ENCODE results near the gene CEP44.
"Not testable (repeated sequence)": the region's sequence is repeated elsewhere in the genome, so short reads cannot be mapped to it uniquely, and the experiment has no call there.

Gene CEP44

GRCh38 chr4:174278467-174278866, 5.2 kb upstream of the CEP44 start:
- in situ Hi-C loops (cut with MboI; ENCODE audit: low sequenced_read_pairs), result no loop called here

GRCh38 chr4:174279433-174280155, 4.1 kb upstream of the CEP44 start:
- in situ Hi-C loops (cut with MboI; ENCODE audit: low sequenced_read_pairs), result no loop called here

GRCh38 chr4:174281182-174281737, 2.5 kb upstream of the CEP44 start:
- in situ Hi-C loops (cut with MboI; ENCODE audit: low sequenced_read_pairs), result no loop called here

GRCh38 chr4:174281901-174282300, 1.8 kb upstream of the CEP44 start:
- in situ Hi-C loops (cut with MboI; ENCODE audit: low sequenced_read_pairs), result no loop called here

GRCh38 chr4:174282836-174283506, 740 bp upstream of the CEP44 start:
- in situ Hi-C loops (cut with MboI; ENCODE audit: low sequenced_read_pairs), result no loop called here

- in situ Hi-C loops (cut with MboI; ENCODE audit: low sequenced_read_pairs), result no loop called here
Observed at GRCh38 chr4:174284487-174284886, 776 bp downstream of the CEP44 start.

- in situ Hi-C loops (cut with MboI; ENCODE audit: low sequenced_read_pairs), result no loop called here
Observed at GRCh38 chr4:174286870-174287269, 3.2 kb downstream of the CEP44 start.

GRCh38 chr4:174292473-174292872, 8.8 kb downstream of the CEP44 start:
- in situ Hi-C loops (cut with MboI; ENCODE audit: low sequenced_read_pairs), result no loop called here

GRCh38 chr4:174294641-174295040, 10.9 kb downstream of the CEP44 start:
- in situ Hi-C loops (cut with MboI; ENCODE audit: low sequenced_read_pairs), result not testable (repeated sequence)

GRCh38 chr4:174295142-174295541, 11.4 kb downstream of the CEP44 start:
- in situ Hi-C loops (cut with MboI; ENCODE audit: low sequenced_read_pairs), result not testable (repeated sequence)

GRCh38 chr4:174303687-174304086, 20.0 kb downstream of the CEP44 start:
- in situ Hi-C loops (cut with MboI; ENCODE audit: low sequenced_read_pairs), result no loop called here

- in situ Hi-C loops (cut with MboI; ENCODE audit: low sequenced_read_pairs), result no loop called here
Observed at GRCh38 chr4:174304664-174305063, 21.0 kb downstream of the CEP44 start.

- in situ Hi-C loops (cut with MboI; ENCODE audit: low sequenced_read_pairs), result no loop called here
Observed at GRCh38 chr4:174305961-174306360, 22.2 kb downstream of the CEP44 start.

GRCh38 chr4:174307694-174308093, 24.0 kb downstream of the CEP44 start:
- in situ Hi-C loops (cut with MboI; ENCODE audit: low sequenced_read_pairs), result no loop called here

- in situ Hi-C loops (cut with MboI; ENCODE audit: low sequenced_read_pairs), result no loop called here
Observed at GRCh38 chr4:174312993-174313392, 29.3 kb downstream of the CEP44 start.

- in situ Hi-C loops (cut with MboI; ENCODE audit: low sequenced_read_pairs), result no loop called here
Observed at GRCh38 chr4:174314274-174314673, 30.6 kb downstream of the CEP44 start.

- in situ Hi-C loops (cut with MboI; ENCODE audit: low sequenced_read_pairs), result no loop called here
Observed at GRCh38 chr4:174314770-174315169, 31.1 kb downstream of the CEP44 start.

- in situ Hi-C loops (cut with MboI; ENCODE audit: low sequenced_read_pairs), result no loop called here
Observed at GRCh38 chr4:174316546-174316945, 32.8 kb downstream of the CEP44 start.

GRCh38 chr4:174316954-174317353, 33.2 kb downstream of the CEP44 start:
- in situ Hi-C loops (cut with MboI; ENCODE audit: low sequenced_read_pairs), result no loop called here

GRCh38 chr4:174317531-174317930, 33.8 kb downstream of the CEP44 start:
- in situ Hi-C loops (cut with MboI; ENCODE audit: low sequenced_read_pairs), result no loop called here

GRCh38 chr4:174318829-174319764, 35.4 kb downstream of the CEP44 start:
- in situ Hi-C loops (cut with MboI; ENCODE audit: low sequenced_read_pairs), result no loop called here

Measured in HL-60/S4 (cell line).